ENCODE results near the gene USP35. TPM values are rescaled to one million over a fixed set of nuclear protein-coding genes. Genes with fewer than 3 reads are reported as not detected.

The USP35 gene
- total RNA-seq, 2 donors from 2014 or later: 5.2 to 5.6 TPM

DNA sequence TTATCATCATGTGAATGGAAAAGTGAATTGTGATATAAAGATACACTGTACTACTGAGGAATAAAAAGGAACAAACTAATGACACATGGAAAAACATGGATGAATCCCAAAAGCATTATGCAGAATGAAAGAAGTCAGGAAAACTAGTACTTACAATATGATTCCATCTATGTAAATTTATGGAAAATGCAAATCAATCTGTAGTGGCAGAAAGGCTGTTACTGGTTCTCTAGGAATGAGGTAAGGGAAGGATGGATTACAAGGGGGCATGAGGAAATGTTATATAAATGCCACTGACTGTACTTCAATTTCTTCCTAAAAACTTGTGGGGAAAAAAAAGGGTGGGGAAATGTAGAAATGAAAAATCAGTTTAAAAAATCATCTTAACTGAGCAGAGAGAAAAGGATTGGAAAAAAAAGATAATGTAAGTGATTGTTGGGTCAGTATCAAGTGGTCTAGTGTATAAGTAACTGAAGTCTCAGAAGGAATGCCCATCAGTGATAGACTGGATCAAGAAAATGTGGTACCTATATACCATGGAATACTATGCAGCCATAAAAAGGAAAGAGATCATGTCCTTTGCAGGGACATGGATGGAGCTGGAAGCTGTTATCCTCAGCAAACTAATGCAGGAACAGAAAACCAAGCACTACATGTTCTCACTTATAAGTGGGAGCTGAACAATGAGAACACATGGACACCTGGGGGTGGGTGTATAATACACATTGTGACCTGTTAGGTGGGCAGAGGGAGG is 48.8 kb downstream of the USP35 start:
- H3K4me3 ChIP-seq: no peak overlapping the region
- no peaks in the 10 kb centered on the region for H3K27me3 ChIP-seq
- no peak overlapping the region for H3K27ac ChIP-seq
- H3K9ac ChIP-seq (ENCODE audit: low read depth in 2 of 2, low read length in 2 of 2): no peak overlapping the region
- TF ChIP-seq, protein P1, sequence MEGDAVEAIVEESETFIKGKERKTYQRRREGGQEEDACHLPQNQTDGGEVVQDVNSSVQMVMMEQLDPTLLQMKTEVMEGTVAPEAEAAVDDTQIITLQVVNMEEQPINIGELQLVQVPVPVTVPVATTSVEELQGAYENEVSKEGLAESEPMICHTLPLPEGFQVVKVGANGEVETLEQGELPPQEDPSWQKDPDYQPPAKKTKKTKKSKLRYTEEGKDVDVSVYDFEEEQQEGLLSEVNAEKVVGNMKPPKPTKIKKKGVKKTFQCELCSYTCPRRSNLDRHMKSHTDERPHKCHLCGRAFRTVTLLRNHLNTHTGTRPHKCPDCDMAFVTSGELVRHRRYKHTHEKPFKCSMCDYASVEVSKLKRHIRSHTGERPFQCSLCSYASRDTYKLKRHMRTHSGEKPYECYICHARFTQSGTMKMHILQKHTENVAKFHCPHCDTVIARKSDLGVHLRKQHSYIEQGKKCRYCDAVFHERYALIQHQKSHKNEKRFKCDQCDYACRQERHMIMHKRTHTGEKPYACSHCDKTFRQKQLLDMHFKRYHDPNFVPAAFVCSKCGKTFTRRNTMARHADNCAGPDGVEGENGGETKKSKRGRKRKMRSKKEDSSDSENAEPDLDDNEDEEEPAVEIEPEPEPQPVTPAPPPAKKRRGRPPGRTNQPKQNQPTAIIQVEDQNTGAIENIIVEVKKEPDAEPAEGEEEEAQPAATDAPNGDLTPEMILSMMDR (IDR thresholded peaks at IDR 0.05): no peak
- DNase-seq: no peak
- H3K36me3 ChIP-seq: no peaks in the 10 kb centered on the region
- no peaks in the 10 kb centered on the region for H3K4me1 ChIP-seq
- H3K9me3 ChIP-seq: no peaks in the 10 kb centered on the region
- intact Hi-C loops (cut with DNase I): no loop called here

DNA sequence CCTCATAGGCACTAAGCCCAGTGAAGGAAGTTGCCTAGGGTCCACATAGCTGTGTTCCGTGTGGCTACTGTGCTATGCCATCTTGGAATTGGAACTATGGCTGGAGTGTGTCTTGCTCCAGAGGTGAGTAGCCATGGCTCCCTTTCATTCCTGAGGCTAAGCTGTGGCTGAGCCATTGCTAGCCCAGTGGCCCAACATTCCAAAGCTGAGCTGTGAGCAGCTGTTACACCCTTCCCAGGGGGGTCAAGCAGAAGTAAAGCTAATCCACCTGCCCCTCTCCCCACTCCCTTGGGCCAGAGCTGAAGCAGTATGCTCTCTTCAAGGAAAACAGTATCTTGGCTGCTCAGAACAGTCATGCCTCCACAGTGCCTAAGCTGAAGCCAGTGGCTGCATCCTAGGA is 51.1 kb downstream of the USP35 start:
- no peak for DNase-seq
- Histone ChIP-seq H3K27ac (no peak overlapping the region), H3K9ac (ENCODE audit: low read depth in 2 of 2, low read length in 2 of 2) (no peak overlapping the region), H3K9me3 (no peaks in the 10 kb centered on the region), H3K36me3 (no peaks in the 10 kb centered on the region), H3K4me3 (no peak overlapping the region), H3K27me3 (no peaks in the 10 kb centered on the region), H3K4me1 (no peaks in the 10 kb centered on the region)
- intact Hi-C loops (cut with DNase I): no loop called here
- TF ChIP-seq, protein P1 (IDR thresholded peaks at IDR 0.05): no peak

DNA sequence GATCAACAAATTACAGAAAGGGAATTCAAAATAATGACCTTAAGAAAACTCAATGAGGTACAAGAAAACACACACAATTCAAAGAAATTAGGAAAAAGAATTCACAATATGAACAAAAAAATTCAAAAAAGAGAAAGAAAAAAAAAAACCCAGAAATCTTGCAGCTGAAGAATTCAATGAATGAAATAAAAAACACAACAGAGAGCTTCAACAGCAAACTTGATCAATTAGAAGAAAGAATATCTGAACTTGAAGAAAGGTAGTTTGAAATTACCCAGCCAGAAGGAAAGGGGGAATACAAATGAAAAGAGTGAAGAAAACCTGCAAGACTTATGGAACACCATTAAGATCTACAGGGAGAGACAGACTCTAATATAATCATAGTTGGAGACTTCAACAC is 52.8 kb downstream of the USP35 start:
- Histone ChIP-seq H3K9ac (ENCODE audit: low read depth in 2 of 2, low read length in 2 of 2) (no peak overlapping the region), H3K27ac (no peak overlapping the region), H3K4me1 (no peaks in the 10 kb centered on the region), H3K9me3 (no peaks in the 10 kb centered on the region), H3K27me3 (no peaks in the 10 kb centered on the region), H3K36me3 (no peaks in the 10 kb centered on the region), H3K4me3 (no peak overlapping the region)
- TF ChIP-seq, protein P1 (IDR thresholded peaks at IDR 0.05): no peak
- intact Hi-C loops (cut with DNase I): no loop called here
- DNase-seq: no peak

DNA sequence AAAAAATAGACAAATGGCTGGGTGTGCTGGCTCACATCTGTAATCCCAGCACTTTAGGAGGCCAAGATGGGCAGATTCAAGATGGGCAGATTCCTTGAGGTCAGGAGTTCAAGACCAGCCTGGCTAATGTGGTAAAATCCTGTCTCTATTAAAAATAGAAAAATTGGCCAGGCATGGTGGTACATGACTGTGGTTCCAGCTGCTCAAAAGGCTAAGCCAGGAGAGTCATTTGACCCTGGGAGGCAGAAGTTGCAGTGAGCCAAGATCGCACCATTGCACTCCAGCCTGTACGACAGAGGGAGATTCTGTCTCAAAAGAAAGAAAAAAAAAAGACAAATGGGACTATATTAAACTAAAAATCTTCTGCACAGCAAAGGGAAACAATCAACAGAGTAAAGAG is 55.4 kb downstream of the USP35 start:
- TF ChIP-seq, protein P1 (IDR thresholded peaks at IDR 0.05): no peak
- no peak overlapping the region for H3K9ac ChIP-seq (ENCODE audit: low read depth in 2 of 2, low read length in 2 of 2)
- intact Hi-C loops (cut with DNase I): no loop called here
- H3K27me3 ChIP-seq: no peaks in the 10 kb centered on the region
- H3K27ac ChIP-seq: no peak overlapping the region
- H3K4me3 ChIP-seq: no peak overlapping the region
- no peak for DNase-seq
- no peaks in the 10 kb centered on the region for H3K4me1 ChIP-seq
- no peaks in the 10 kb centered on the region for H3K9me3 ChIP-seq
- H3K36me3 ChIP-seq: no peaks in the 10 kb centered on the region

DNA sequence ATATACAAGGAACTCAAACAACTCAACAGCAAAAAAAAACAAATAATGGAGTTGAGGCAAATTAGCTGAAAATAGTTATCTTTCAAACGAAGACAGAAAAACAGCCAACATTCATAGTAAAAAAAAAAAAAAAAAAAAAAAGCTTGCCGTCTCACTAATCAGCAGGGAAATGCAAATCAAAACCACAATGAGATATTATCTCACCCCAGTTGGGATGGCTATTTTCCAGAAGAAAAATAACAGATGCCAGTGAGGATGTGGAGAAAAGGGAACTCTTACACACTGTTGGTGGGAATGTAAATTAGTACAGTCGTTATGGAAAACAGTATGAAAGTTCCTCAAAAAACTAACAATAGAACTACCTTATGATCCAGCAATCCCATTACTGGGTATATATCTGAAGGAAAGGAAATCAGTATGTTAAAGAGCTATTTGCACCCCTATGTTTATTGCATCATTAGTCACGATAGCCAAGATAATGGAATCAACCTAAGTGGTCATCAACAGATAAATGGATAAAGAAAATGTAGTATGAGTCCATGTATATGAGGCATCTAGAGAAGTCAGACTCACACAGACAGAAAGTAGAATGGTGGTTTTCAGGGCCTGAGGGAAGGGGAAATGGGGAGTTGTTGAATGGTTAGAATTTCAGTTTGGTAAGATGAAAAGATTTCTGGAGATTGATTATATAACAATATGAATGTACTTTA is 56.0 kb downstream of the USP35 start:
- Histone ChIP-seq H3K9ac (ENCODE audit: low read depth in 2 of 2, low read length in 2 of 2) (no peak overlapping the region), H3K36me3 (no peaks in the 10 kb centered on the region), H3K27ac (no peak overlapping the region), H3K4me3 (no peak overlapping the region), H3K4me1 (no peaks in the 10 kb centered on the region), H3K27me3 (no peaks in the 10 kb centered on the region), H3K9me3 (no peaks in the 10 kb centered on the region)
- DNase-seq: no peak
- intact Hi-C loops (cut with DNase I): no loop called here
- TF ChIP-seq, protein P1 (IDR thresholded peaks at IDR 0.05): no peak

Measured in colonic mucosa (tissue), 4 donors.